GM12873 (cell line): ENCODE measurements around the gene LRRC46.

Experiments
- TF ChIP-seq, protein P1 (sequence below): IDR thresholded peaks from 2 replicates; pipeline ENCODE4 v1.5.1; 2012; ENCODE audit warnings: low read depth, mild to moderate bottlenecking, moderate library complexity, low read length, control low read depth; ENCODE audit not compliant: insufficient read depth; ENCODE audit errors: missing control alignments

The LRRC46 gene

DNA sequence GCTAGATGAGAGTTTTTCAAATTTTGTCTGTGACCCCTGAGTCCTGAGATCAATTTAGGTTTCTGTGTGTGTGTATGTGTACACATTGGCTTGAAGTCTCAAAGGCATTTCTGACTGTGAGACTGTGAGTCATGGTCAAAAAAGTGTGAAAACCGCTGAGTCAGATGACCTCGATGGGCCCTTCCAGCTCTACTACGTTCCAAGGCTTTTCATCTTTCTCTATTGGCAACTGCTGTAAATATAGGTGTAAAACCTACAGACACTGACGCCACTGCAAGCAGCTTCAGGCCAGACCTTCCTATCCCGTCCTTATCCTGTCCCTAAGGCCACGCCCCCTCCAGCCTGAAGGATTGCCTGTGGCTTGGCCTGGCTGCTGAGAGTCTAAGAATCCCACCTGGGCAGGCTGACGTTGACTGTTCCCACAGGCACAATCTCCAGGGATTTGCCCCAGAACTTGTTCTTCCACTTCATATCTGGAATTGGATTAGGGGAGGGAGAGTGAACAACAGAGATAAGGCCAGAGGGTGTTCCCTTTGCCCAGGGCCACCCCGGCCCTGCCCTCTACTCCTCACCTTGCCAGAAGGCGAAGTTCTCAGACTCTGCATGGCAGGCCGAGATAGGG lies 21.2 kb upstream of the LRRC46 start:
- TF ChIP-seq, protein P1, sequence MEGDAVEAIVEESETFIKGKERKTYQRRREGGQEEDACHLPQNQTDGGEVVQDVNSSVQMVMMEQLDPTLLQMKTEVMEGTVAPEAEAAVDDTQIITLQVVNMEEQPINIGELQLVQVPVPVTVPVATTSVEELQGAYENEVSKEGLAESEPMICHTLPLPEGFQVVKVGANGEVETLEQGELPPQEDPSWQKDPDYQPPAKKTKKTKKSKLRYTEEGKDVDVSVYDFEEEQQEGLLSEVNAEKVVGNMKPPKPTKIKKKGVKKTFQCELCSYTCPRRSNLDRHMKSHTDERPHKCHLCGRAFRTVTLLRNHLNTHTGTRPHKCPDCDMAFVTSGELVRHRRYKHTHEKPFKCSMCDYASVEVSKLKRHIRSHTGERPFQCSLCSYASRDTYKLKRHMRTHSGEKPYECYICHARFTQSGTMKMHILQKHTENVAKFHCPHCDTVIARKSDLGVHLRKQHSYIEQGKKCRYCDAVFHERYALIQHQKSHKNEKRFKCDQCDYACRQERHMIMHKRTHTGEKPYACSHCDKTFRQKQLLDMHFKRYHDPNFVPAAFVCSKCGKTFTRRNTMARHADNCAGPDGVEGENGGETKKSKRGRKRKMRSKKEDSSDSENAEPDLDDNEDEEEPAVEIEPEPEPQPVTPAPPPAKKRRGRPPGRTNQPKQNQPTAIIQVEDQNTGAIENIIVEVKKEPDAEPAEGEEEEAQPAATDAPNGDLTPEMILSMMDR, result no peak

DNA sequence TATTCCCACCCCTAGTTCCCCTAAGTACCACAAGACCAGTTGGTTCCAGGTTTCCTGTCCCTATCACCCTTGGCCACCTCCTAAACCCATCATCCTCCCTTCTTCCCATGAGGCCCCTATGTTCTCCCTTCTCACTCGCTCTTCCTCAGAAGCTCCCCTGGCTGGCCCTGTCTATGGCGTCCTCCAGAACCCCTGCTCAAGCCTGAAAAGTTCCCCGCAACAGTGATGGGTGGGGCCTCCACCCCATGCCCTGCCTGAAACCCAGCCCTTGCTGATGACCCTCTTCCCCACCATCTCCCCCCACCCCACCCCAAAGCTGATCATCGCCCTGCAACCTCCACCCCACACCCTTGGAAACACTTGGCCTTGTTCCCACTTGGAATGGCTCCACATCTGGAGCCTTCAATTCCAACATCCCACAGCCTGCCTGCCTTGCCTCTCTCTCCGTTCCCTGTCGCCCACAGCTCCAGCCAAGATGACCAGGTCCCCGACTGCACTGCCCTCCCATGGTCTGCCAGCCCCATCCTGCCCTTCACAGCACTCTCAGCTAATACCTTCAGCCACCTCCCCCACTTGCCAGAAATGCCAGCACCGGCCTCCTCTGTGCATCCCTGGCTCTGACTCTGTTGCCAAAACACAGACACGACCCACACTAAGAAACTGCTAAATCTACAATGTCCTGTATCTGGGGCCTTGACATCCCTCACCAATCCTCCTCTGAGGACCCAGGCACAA lies 20.4 kb upstream of the LRRC46 start:
- TF ChIP-seq, protein P1, result no peak

DNA sequence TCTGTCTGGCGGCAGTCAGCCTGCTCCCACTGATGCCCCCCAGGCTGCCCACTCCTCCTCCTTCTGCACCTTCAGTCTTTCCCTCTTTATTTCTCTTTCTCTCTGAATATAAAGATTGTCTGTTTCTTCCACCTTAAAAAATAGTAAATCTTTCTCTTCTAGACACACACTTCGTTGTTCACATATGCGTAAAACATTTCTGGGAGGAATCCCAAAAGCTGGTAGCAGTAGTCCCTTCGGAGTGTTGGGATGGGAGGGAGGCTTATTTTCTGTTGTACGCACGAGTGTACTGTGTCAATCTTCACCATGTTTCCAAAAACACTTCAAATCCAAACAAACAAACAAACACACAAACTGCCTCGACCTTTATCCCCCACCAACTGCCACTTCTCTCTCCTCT lies 19.8 kb upstream of the LRRC46 start:
- TF ChIP-seq, protein P1, result no peak

DNA sequence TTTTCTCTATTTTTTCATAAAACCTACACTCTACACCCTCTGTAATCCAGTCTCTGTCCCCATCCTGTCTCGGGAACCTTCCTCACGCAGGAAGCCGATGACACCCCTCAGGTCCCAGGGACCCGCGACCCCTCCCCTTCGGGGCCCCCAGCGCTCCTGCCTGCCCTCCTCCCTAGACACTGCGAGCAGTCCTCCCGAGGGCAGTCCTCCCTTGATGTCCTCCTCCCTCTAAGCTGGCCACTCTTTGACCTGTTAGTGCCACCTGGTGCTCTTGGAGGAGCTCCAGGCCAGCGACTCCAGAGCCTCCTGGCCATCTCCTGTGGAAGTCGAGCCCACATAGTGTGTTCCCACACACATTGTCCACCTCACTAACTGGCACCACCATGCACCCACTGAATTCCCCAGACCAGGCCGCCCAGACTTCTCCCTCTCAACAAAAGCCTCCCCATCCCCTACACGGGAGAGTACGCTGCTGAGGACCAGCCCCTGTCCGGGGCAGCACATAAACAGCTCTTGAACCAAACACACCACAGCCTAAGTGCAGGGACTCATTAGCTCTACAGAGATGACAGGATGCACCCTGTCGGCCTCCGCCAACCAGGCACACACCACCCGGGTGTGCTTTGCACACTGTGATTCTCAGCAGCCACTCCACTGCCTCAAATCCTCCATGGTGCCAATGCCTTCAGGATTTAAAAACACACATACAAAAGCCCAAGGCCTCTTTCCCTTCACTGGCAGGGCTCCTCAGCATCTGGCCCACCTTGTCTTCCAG lies 19.1 kb upstream of the LRRC46 start:
- TF ChIP-seq, protein P1, result no peak

DNA sequence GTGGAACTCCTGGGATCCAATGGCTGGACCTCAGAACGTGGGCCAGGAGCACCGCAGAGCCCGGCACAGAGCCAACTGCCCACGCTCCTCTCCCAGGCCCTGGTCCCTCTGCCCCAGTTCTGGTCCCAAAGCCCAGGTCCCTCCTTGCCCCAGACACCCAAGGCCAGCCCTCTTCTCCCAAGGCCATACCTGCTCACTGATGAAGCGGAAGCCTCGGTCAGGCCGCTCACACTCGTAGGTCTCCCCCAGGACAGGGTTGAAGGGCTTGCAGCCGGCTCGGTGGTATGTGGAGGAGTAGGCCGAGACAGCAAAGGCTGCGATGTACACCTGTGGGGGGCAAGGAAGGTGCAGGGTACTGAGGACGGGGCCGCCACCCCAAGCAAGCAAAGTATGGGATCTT lies 18.4 kb upstream of the LRRC46 start:
- TF ChIP-seq, protein P1, result no peak

DNA sequence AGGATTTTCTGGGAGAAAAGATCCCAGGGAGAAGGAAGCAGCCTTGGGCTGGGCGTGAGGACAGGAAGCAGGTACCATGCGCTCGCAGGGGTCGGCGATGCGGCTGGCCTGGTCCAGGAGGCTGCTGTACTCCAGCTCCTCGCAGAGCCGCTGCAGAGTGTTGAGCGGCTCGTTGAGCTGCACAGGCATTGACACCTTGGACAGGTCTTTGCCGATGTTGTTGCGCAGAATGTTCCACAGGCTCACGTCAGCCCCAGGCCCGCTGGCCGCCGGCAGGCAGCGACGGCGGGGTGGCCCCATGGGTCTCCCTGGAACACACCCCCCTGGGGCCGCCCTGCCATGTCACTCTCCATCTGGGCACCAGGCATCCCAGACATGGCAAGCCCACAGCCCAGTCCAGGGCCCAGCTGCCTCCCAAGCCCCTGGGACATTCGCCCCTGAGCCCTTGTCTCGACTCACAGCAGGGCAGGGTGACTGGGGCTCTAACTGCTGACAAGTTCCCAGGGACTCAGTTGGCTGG lies 17.9 kb upstream of the LRRC46 start:
- TF ChIP-seq, protein P1, result no peak
